Subcutaneous adipose tissue (tissue), 4 donors: Measurements from ENCODE around the gene ERCC4. TPM values are rescaled to one million over a fixed set of nuclear protein-coding genes. Genes with fewer than 3 reads are reported as not detected.

Experiments used
- CTCF ChIP-seq: fragments of 450-650 bp; IDR thresholded peaks from one replicate; pipeline ENCODE4 v1.5.1; 2016; ENCODE audit warnings: low read depth, mild to moderate bottlenecking, control low read depth, antibody characterized with exemption, moderate library complexity
- total RNA-seq, 4 donors: library from RNA; depleted of rRNA; stranded (reverse); fragments of >200 nt; gene quantifications; one replicate each; pipeline ENCODE4 v1.1.0, GENCODE V29; 2016

ERCC4 gene
- total RNA-seq, 4 donors from 2014 or later, result 4.6 to 10.8 (median 8.5) TPM

- no peak for TF ChIP-seq CTCF
Measured at GRCh38 chr16:13892301-13892700, 27.7 kb upstream of the ERCC4 start.

GRCh38 chr16:13895516-13895915 is 24.4 kb upstream of the ERCC4 start:
- no peak for TF ChIP-seq CTCF

- TF ChIP-seq CTCF, result no peak
Measured at GRCh38 chr16:13896543-13897182, 23.3 kb upstream of the ERCC4 start.

- TF ChIP-seq CTCF, result no peak
Measured at GRCh38 chr16:13897806-13898205, 22.1 kb upstream of the ERCC4 start.

- TF ChIP-seq CTCF, result no peak
Measured at GRCh38 chr16:13898233-13898632, 21.7 kb upstream of the ERCC4 start.

- TF ChIP-seq CTCF, result no peak
Measured at GRCh38 chr16:13902052-13902451, 17.9 kb upstream of the ERCC4 start.

GRCh38 chr16:13902677-13903076 is 17.3 kb upstream of the ERCC4 start:
- TF ChIP-seq CTCF, result no peak
